PC-3 (cell line): Measurements from ENCODE around the gene TTC23. TPM values are rescaled to one million over a fixed set of nuclear protein-coding genes. Genes with fewer than 3 reads are reported as not detected.
A peak's percentile ranks its signal among the peaks of the same experiment; 100 is the strongest.

Experiments used
- ATAC-seq: fragments of 200-7000 bp; cut with Tn5 transposase; 2 replicates; pipeline ENCODE4 v1.9.1; 2020; ENCODE audit warnings: mild to moderate bottlenecking, moderate library complexity
- BruUV-seq: library from RNA; stranded (reverse); fragments of 400-500 nt; replicated peaks from 2 replicates; lab custom pipeline; 2021; lab: Mats Ljungman, UMichigan
- CTCF ChIA-PET: fragments of 300-600 bp; sonication (Branson Sonifier 250); formaldehyde crosslinking; loops from one replicate; lab custom pipeline; 2022; ENCODE audit warnings: antibody characterized with exemption; lab: Charles Lee
- POLR2A ChIA-PET: fragments of 300-600 bp; sonication (Branson Sonifier 250); formaldehyde crosslinking; loops from one replicate; lab custom pipeline; 2022; ENCODE audit warnings: antibody characterized with exemption; ENCODE audit not compliant: unreplicated experiment; lab: Charles Lee
- DNase-seq: peaks from one replicate; pipeline ENCODE4 v3.0.0-alpha.2; 2015
- H2AFZ ChIP-seq: fragments of 300-600 bp; sonication (generic); 2 replicates; pipeline ENCODE4 v1.6.0; 2016; ENCODE audit warnings: antibody characterized with exemption, low read length
- H3F3A ChIP-seq: fragments of 300-600 bp; sonication (generic); one replicate; pipeline ENCODE4 v1.6.0; 2017; ENCODE audit warnings: antibody characterized with exemption, low read length, control low read depth, mild to moderate bottlenecking; ENCODE audit not compliant: unreplicated experiment
- H3K27ac ChIP-seq: fragments of 300-600 bp; sonication (generic); 2 replicates; pipeline ENCODE4 v1.5.1; 2016; ENCODE audit warnings: mild to moderate bottlenecking, low read length
- H3K27me3 ChIP-seq: fragments of 300-600 bp; sonication (generic); 2 replicates; pipeline ENCODE4 v1.6.1; 2016; ENCODE audit warnings: low read length, mixed read lengths
- H3K36me3 ChIP-seq: fragments of 300-600 bp; sonication (generic); 2 replicates; pipeline ENCODE4 v1.6.1; 2016; ENCODE audit warnings: low read depth, mixed run types, low read length, mixed read lengths
- H3K4me1 ChIP-seq: fragments of 300-600 bp; sonication (generic); 2 replicates; pipeline ENCODE4 v1.5.1; 2016; ENCODE audit warnings: low read length; ENCODE audit not compliant: insufficient read depth
- H3K4me2 ChIP-seq: fragments of 300-600 bp; sonication (generic); 2 replicates; pipeline ENCODE4 v1.6.0; 2016; ENCODE audit warnings: low read length
- H3K4me3 ChIP-seq: fragments of 300-600 bp; sonication (generic); 2 replicates; pipeline ENCODE4 v1.5.1; 2016; ENCODE audit warnings: mild to moderate bottlenecking, low read length, mixed read lengths
- H3K79me2 ChIP-seq: fragments of 300-600 bp; sonication (generic); 2 replicates; pipeline ENCODE4 v1.6.1; 2017; ENCODE audit warnings: low read length, mixed read lengths
- H3K9ac ChIP-seq: fragments of 300-600 bp; sonication (generic); 2 replicates; pipeline ENCODE4 v1.6.0; 2016; ENCODE audit warnings: mild to moderate bottlenecking, low read length
- H3K9me2 ChIP-seq: fragments of 300-600 bp; sonication (generic); replicated peaks from 2 replicates; pipeline ENCODE4 v1.6.1; 2016; ENCODE audit warnings: mixed run types, low read length, mixed read lengths
- H3K9me3 ChIP-seq: fragments of 300-600 bp; sonication (generic); 2 replicates; pipeline ENCODE4 v1.6.1; 2016; ENCODE audit warnings: low read length, mixed read lengths
- H4K20me1 ChIP-seq: fragments of 300-600 bp; sonication (generic); 2 replicates; pipeline ENCODE4 v1.6.1; 2016; ENCODE audit warnings: low read length, mixed read lengths
- CTCF ChIP-seq: fragments of 300-600 bp; sonication (generic); conservative IDR thresholded peaks from 2 replicates; pipeline ENCODE4 v1.5.1; 2017; ENCODE audit warnings: antibody characterized with exemption, low read depth, mild to moderate bottlenecking, low read length
- EZH2 ChIP-seq: fragments of 300-600 bp; sonication (generic); IDR thresholded peaks from one replicate; pipeline ENCODE4 v1.6.1; 2017; ENCODE audit warnings: antibody characterized with exemption, mild to moderate bottlenecking, low read length; ENCODE audit not compliant: unreplicated experiment
- EZH2phosphoT487 ChIP-seq: fragments of 300-600 bp; sonication (generic); IDR thresholded peaks from 2 replicates; pipeline ENCODE4 v1.6.1; 2018; ENCODE audit warnings: mild to moderate bottlenecking, antibody characterized with exemption, low read length, borderline replicate concordance
- intact Hi-C: fragments of 100-400 bp; cut with micrococcal nuclease; formaldehyde crosslinking; loops from 2 replicates; pipeline ENCODE4 v1.9.0; 2023
- total RNA-seq: library from RNA; depleted of rRNA; stranded (reverse); fragments of >200 nt; gene quantifications from 2 replicates; pipeline ENCODE4 v1.2.3, GENCODE V29; 2014

The TTC23 gene
- total RNA-seq, 1 experiment from 2014 or later, result 10.4 TPM

- Histone ChIP-seq H3K79me2 (no peaks in the 10 kb centered on the region), H3F3A (no peaks in the 10 kb centered on the region), H3K4me3 (no peak overlapping the region), H3K9me2 (no peaks in the 10 kb centered on the region), H3K9me3 (no peaks in the 10 kb centered on the region), H4K20me1 (no peaks in the 10 kb centered on the region), H3K4me2 (no peak overlapping the region), H3K9ac (no peak overlapping the region), H3K27ac (no peak overlapping the region), H3K36me3 (no peaks in the 10 kb centered on the region), H3K27me3 (no peaks in the 10 kb centered on the region), H2AFZ (no peak overlapping the region), H3K4me1 (no peaks in the 10 kb centered on the region)
- ChIA-PET POLR2A (no interaction called here), CTCF (no interaction called here)
- DNase-seq, result no peak
- TF ChIP-seq CTCF (no peak), EZH2phosphoT487 (no peak), EZH2 (no peak)
- no TSS peak for BruUV-seq
- ATAC-seq, result no peak
- intact Hi-C loops, result no loop called here
Measured at GRCh38 chr15:99098426-99098825, 151.0 kb downstream of the TTC23 start.

- Histone ChIP-seq H4K20me1 (no peaks in the 10 kb centered on the region), H3K27ac (no peak overlapping the region), H3K4me3 (no peak overlapping the region), H3K9me2 (no peaks in the 10 kb centered on the region), H3K4me1 (no peaks in the 10 kb centered on the region), H3K9me3 (no peaks in the 10 kb centered on the region), H3K4me2 (no peak overlapping the region), H3K9ac (no peak overlapping the region), H3K79me2 (no peaks in the 10 kb centered on the region), H2AFZ (no peak overlapping the region), H3F3A (no peaks in the 10 kb centered on the region), H3K27me3 (no peaks in the 10 kb centered on the region), H3K36me3 (no peaks in the 10 kb centered on the region)
- DNase-seq (no peak), ATAC-seq (no peak)
- ChIA-PET CTCF (no interaction called here), POLR2A (no interaction called here)
- no TSS peak for BruUV-seq
- TF ChIP-seq EZH2, result no peak
- TF ChIP-seq CTCF, result no peak
- TF ChIP-seq EZH2phosphoT487, result no peak
- intact Hi-C loops, result no loop called here
Measured at GRCh38 chr15:99097441-99098410, 151.7 kb downstream of the TTC23 start.

- POLR2A ChIA-PET, result no interaction called here
- Histone ChIP-seq H3K9ac (no peak overlapping the region), H3F3A (no peaks in the 10 kb centered on the region), H3K4me2 (no peak overlapping the region), H3K4me3 (no peak overlapping the region), H3K36me3 (no peaks in the 10 kb centered on the region), H3K27me3 (no peaks in the 10 kb centered on the region), H3K27ac (no peak overlapping the region), H3K4me1 (no peaks in the 10 kb centered on the region), H2AFZ (no peak overlapping the region), H3K79me2 (no peaks in the 10 kb centered on the region), H3K9me2 (no peaks in the 10 kb centered on the region), H4K20me1 (no peaks in the 10 kb centered on the region), H3K9me3 (no peaks in the 10 kb centered on the region)
- ATAC-seq (no peak), DNase-seq (peak; percentile 7)
- BruUV-seq, result no TSS peak
- intact Hi-C loops, result no loop called here
- TF ChIP-seq EZH2 (no peak), EZH2phosphoT487 (no peak), CTCF (no peak)
- CTCF ChIA-PET, result no interaction called here
Measured at GRCh38 chr15:99096894-99097426, 152.4 kb downstream of the TTC23 start.
